IMR-90 (cell line): ENCODE measurements around the gene SIPA1. TPM values are rescaled to one million over a fixed set of nuclear protein-coding genes. Genes with fewer than 3 reads are reported as not detected.
A peak's percentile ranks its signal among the peaks of the same experiment; 100 is the strongest.

ENCODE experiments used
- ATAC-seq: fragments of 200-7000 bp; cut with Tn5 transposase; 2 replicates; pipeline ENCODE4 v1.9.1; 2020; ENCODE audit warnings: low read depth, mild to moderate bottlenecking, moderate library complexity
- BruUV-seq: library from RNA; stranded (reverse); fragments of 400-500 nt; replicated peaks from 2 replicates; lab custom pipeline; 2021; lab: Mats Ljungman, UMichigan
- CTCF ChIA-PET: fragments of 300-600 bp; formaldehyde crosslinking; extraction: SDS; loops from one replicate; lab custom pipeline; 2021; ENCODE audit warnings: antibody characterized with exemption; lab: Yijun Ruan, JAX
- POLR2A ChIA-PET: fragments of 300-600 bp; sonication (Branson Sonifier 250); formaldehyde crosslinking; loops from one replicate; lab custom pipeline; 2022; ENCODE audit warnings: antibody characterized with exemption; ENCODE audit not compliant: unreplicated experiment; lab: Charles Lee
- DNase-seq: peaks from one replicate; pipeline ENCODE4 v3.0.0; 2013
- H2AFZ ChIP-seq: replicated peaks from 2 replicates; pipeline ENCODE3; 2013; ENCODE audit warnings: low read length, mild to moderate bottlenecking; ENCODE audit not compliant: poor library complexity
- H2AK5ac ChIP-seq: 2 replicates; pipeline ENCODE4 v1.6.1; 2013; ENCODE audit warnings: low read depth, low read length, inconsistent platforms
- H2AK9ac ChIP-seq: replicated peaks from 2 replicates; pipeline ENCODE3; 2013; ENCODE audit warnings: mild to moderate bottlenecking, low read depth, low read length, moderate library complexity; ENCODE audit not compliant: poor library complexity
- H2BK120ac ChIP-seq: 2 replicates; pipeline ENCODE4 v1.6.1; 2013; ENCODE audit warnings: low read depth, low read length, inconsistent platforms
- H2BK15ac ChIP-seq: 3 replicates; pipeline ENCODE4 v1.6.1; 2013; ENCODE audit warnings: low read depth, low read length, inconsistent platforms
- H2BK20ac ChIP-seq: 2 replicates; pipeline ENCODE4 v1.6.1; 2013; ENCODE audit warnings: low read depth, mild to moderate bottlenecking, inconsistent platforms, low read length, moderate library complexity
- H2BK5ac ChIP-seq: 2 replicates; pipeline ENCODE4 v1.6.1; 2013; ENCODE audit warnings: mild to moderate bottlenecking, low read depth, low read length, inconsistent platforms; ENCODE audit not compliant: poor library complexity, severe bottlenecking
- H3K14ac ChIP-seq: replicated peaks from 2 replicates; pipeline ENCODE4 v1.6.1; 2013; ENCODE audit warnings: low read depth, low read length, inconsistent platforms
- H3K18ac ChIP-seq: 2 replicates; pipeline ENCODE4 v1.6.1; 2013; ENCODE audit warnings: low read depth, low read length, control low read depth
- H3K23ac ChIP-seq: 2 replicates; pipeline ENCODE4 v1.6.1; 2013; ENCODE audit warnings: low read depth, low read length, inconsistent platforms
- H3K27ac ChIP-seq: 2 replicates; pipeline ENCODE4 v1.5.1; 2013; ENCODE audit warnings: mild to moderate bottlenecking, control low read depth, low read length; ENCODE audit not compliant: insufficient read depth
- H3K27me3 ChIP-seq: 2 replicates; pipeline ENCODE4 v1.6.1; 2013; ENCODE audit warnings: low read length; ENCODE audit not compliant: control insufficient read depth, insufficient read depth
- H3K36me3 ChIP-seq: 2 replicates; pipeline ENCODE4 v1.6.1; 2013; ENCODE audit warnings: low read length, mixed read lengths; ENCODE audit not compliant: control insufficient read depth, insufficient read depth
- H3K4ac ChIP-seq: 2 replicates; pipeline ENCODE4 v1.6.1; 2013; ENCODE audit warnings: low read depth, low read length, inconsistent platforms
- H3K4me1 ChIP-seq: 2 replicates; pipeline ENCODE4 v1.6.1; 2013; ENCODE audit warnings: low read length, mixed read lengths; ENCODE audit not compliant: control insufficient read depth, insufficient read depth
- H3K4me2 ChIP-seq: 2 replicates; pipeline ENCODE4 v1.6.1; 2013; ENCODE audit warnings: low read depth, mild to moderate bottlenecking, control low read depth, low read length, moderate library complexity
- H3K4me3 ChIP-seq: 2 replicates; pipeline ENCODE4 v1.5.1; 2013; ENCODE audit warnings: low read depth, mild to moderate bottlenecking, control low read depth, low read length, moderate library complexity; ENCODE audit not compliant: insufficient read depth
- H3K56ac ChIP-seq: 2 replicates; pipeline ENCODE4 v1.6.1; 2013; ENCODE audit warnings: low read length, inconsistent platforms; ENCODE audit not compliant: insufficient read depth; ENCODE audit errors: extremely low read depth
- H3K79me1 ChIP-seq, 2 experiments: 2 replicates each; pipeline ENCODE4 v1.6.1; 2013; ENCODE audit warnings: low read length in 2 of 2, inconsistent platforms in 1 of 2, low read depth in 1 of 2
- H3K9ac ChIP-seq: 2 replicates; pipeline ENCODE4 v1.6.1; 2013; ENCODE audit warnings: low read depth, low read length, control low read depth
- H3K9me1 ChIP-seq: 2 replicates; pipeline ENCODE4 v1.6.1; 2013; ENCODE audit warnings: low read length, inconsistent platforms; ENCODE audit not compliant: insufficient read depth
- H3K9me3 ChIP-seq: 2 replicates; pipeline ENCODE4 v1.6.1; 2013; ENCODE audit warnings: low read length; ENCODE audit not compliant: control insufficient read depth, insufficient read depth
- H4K20me1 ChIP-seq: 2 replicates; pipeline ENCODE4 v1.6.1; 2013; ENCODE audit warnings: low read length, inconsistent platforms; ENCODE audit not compliant: insufficient read depth
- H4K5ac ChIP-seq: 2 replicates; pipeline ENCODE4 v1.6.1; 2013; ENCODE audit warnings: mild to moderate bottlenecking, low read depth, low read length, control low read depth
- H4K8ac ChIP-seq, 2 experiments: 2 replicates each; pipeline ENCODE4 v1.6.1; 2013; ENCODE audit warnings: low read depth in 2 of 2, low read length in 2 of 2, control low read depth in 1 of 2, inconsistent platforms in 1 of 2
- H4K91ac ChIP-seq: 2 replicates; pipeline ENCODE4 v1.6.1; 2013; ENCODE audit warnings: low read depth, low read length, inconsistent platforms; ENCODE audit not compliant: insufficient read depth
- CHD1 ChIP-seq: IDR thresholded peaks from 2 replicates; pipeline ENCODE4 v1.6.1; 2012; ENCODE audit warnings: low read depth, low read length, improper control_type of control experiment
- CTCF ChIP-seq: conservative IDR thresholded peaks from 2 replicates; pipeline ENCODE4 v1.5.1; 2012; ENCODE audit warnings: mild to moderate bottlenecking, low read depth, low read length, improper control_type of control experiment
- FOS ChIP-seq: fragments of 150-350 bp; IDR thresholded peaks from 2 replicates; pipeline ENCODE4 v1.6.1; 2016; ENCODE audit warnings: low read depth, low read length
- MAFK ChIP-seq: IDR thresholded peaks from 2 replicates; pipeline ENCODE4 v1.6.1; 2012; ENCODE audit warnings: low read depth, low read length, improper control_type of control experiment
- MXI1 ChIP-seq: IDR thresholded peaks from 2 replicates; pipeline ENCODE4 v1.6.1; 2012; ENCODE audit warnings: low read depth, mild to moderate bottlenecking, low read length, moderate library complexity, borderline replicate concordance
- POLR2A ChIP-seq: IDR thresholded peaks from 2 replicates; pipeline ENCODE4 v1.6.1; 2012; ENCODE audit warnings: mild to moderate bottlenecking, low read depth, low read length
- RAD21 ChIP-seq: IDR thresholded peaks from 2 replicates; pipeline ENCODE4 v1.6.1; 2012; ENCODE audit warnings: low read length, improper control_type of control experiment
- RFX5 ChIP-seq: IDR thresholded peaks from 2 replicates; pipeline ENCODE4 v1.8.0; 2012; ENCODE audit warnings: low read depth, mild to moderate bottlenecking, low read length, moderate library complexity
- SMC3 ChIP-seq: fragments of 150-350 bp; IDR thresholded peaks from 2 replicates; pipeline ENCODE4 v1.6.1; 2016; ENCODE audit warnings: low read depth, mild to moderate bottlenecking, antibody characterized with exemption, low read length, moderate library complexity
- WGBS, 2 experiments: methylation state at CpG; one replicate each; pipeline versions ENCODE4 v1.1.5 to v1.1.7; 2013; ENCODE audit warnings: missing lambda C conversion rate in 2 of 2; ENCODE audit not compliant: insufficient read length in 1 of 2; ENCODE audit errors: extremely low coverage in 2 of 2; 5-methylcytosine and 5-hydroxymethylcytosine counted together
- dilution Hi-C: fragments of 300-500 bp; cut with HindIII; formaldehyde crosslinking; loops from one replicate; pipeline ENCODE4 v1.14.3; 2018; ENCODE audit warnings: low sequenced_read_pairs; ENCODE audit not compliant: unreplicated experiment
- in situ Hi-C: fragments of 300-500 bp; cut with MboI; formaldehyde crosslinking; loops from 3 replicates; pipeline ENCODE4 v1.14.3; 2019; ENCODE audit warnings: low sequenced_read_pairs, inconsistent platforms, mixed read lengths
- intact Hi-C: fragments of 100-400 bp; cut with micrococcal nuclease; formaldehyde crosslinking; loops from 2 replicates; pipeline ENCODE4 v1.10.0; 2022
- polyA plus RNA-seq, 3 experiments: library from polyadenylated mRNA; depleted of rRNA; stranded (reverse); fragments of >200 nt; gene quantifications; 2 replicates each; pipeline ENCODE4 v1.2.3, GENCODE V29; 2012; ENCODE audit warnings: low replicate concordance in 1 of 3
- total RNA-seq: library from RNA; depleted of rRNA; stranded (reverse); fragments of >200 nt; gene quantifications from 2 replicates; pipeline ENCODE4 v1.2.3, GENCODE V29; 2012

SIPA1 gene
- total and polyA plus RNA-seq, 2 of the 4 experiments (the other 2 are of a cell fraction) = 10.6 to 39.7 TPM

GRCh38 chr11:65607614-65608426 lies 30.1 kb upstream of the SIPA1 start:
- 77% methylated on average over 10 of the region's 37 CpGs; no CpG with 5 or more reads in 1 of the 2 experiments for WGBS, 2 experiments

More at GRCh38 chr11:65607614-65608426, 30.1 kb upstream of the SIPA1 start:
- no peak overlapping the region for H3K4ac ChIP-seq
- H3K36me3 ChIP-seq = peaks cover 41% of the 10 kb centered on the region
- no peak overlapping the region for H3K18ac ChIP-seq
- no peak overlapping the region for H3K4me3 ChIP-seq
- peak overlapping the region; percentile 73 for H2AK9ac ChIP-seq
- no peaks in the 10 kb centered on the region for H3K27me3 ChIP-seq
- intact Hi-C loops (loop anchor here (5.0 kb wide), 1 partner anchor 36 kb away; the partner anchor contains the start of genes FAM89B and ZNRD2), in situ Hi-C loops (no loop called here), dilution Hi-C loops (no loop called here)
- H3K9me3 ChIP-seq = no peaks in the 10 kb centered on the region
- no peak overlapping the region for H2BK120ac ChIP-seq
- ChIA-PET POLR2A (interaction anchor here (0.5 to 0.6 kb wide), 2 partner anchors 107 to 290 kb away, joined by 3 to 10 read pairs; no protein-coding TSS in a partner anchor), CTCF (interaction anchor here (1.0 kb wide), 1 partner anchor 14 kb away, joined by 3 read pairs; no protein-coding TSS in a partner anchor)
- peak overlapping the region; percentile 61 for H2AFZ ChIP-seq
- peaks cover 41% of the 10 kb centered on the region for H4K20me1 ChIP-seq
- no peak overlapping the region for H3K23ac ChIP-seq
- 0 out of 2 replicates have a peak, but pooled peaks cover 9% of the 10 kb centered on the region for H3K9me1 ChIP-seq
- H3K14ac ChIP-seq = no peak overlapping the region
- H4K91ac ChIP-seq = no peak overlapping the region
- ATAC-seq (no peak), DNase-seq (no peak)
- H3K9ac ChIP-seq = no peak overlapping the region
- H4K5ac ChIP-seq = no peak overlapping the region
- H4K8ac ChIP-seq = no peak overlapping the region
- H3K27ac ChIP-seq = no peak overlapping the region
- BruUV-seq = no TSS peak
- peaks cover 16% of the 10 kb centered on the region for H3K4me1 ChIP-seq
- no peak overlapping the region for H3K56ac ChIP-seq
- no peak overlapping the region for H2AK5ac ChIP-seq
- no peak overlapping the region for H2BK20ac ChIP-seq
- TF ChIP-seq CTCF (no peak), SMC3 (no peak), MAFK (no peak), RAD21 (no peak), CHD1 (no peak), FOS (no peak), POLR2A (no peak), RFX5 (no peak), MXI1 (no peak)
- H3K79me1 ChIP-seq = peaks cover 13 to 66% of the 10 kb centered on the region in 2 experiments
- H2BK15ac ChIP-seq = no peak overlapping the region
- H2BK5ac ChIP-seq = no peak overlapping the region
- H3K4me2 ChIP-seq = peak overlapping the region; percentile 74
